Cardiac fibroblast (primary cell): Measurements from ENCODE around the gene MIGA2.
"Not testable (repeated sequence)": the region's sequence is repeated elsewhere in the genome, so short reads cannot be mapped to it uniquely, and the experiment has no call there.

Experiments used
- DNase-seq, 2 donors: peaks; one replicate each; pipeline versions ENCODE4 v3.0.0 to v3.0.0-alpha.2; 2010; ENCODE audit warnings: low read depth in 2 of 2
- H3K4me3 ChIP-seq, 2 donors: replicated peaks in 1 of 2; 1 replicate in 1 of 2; 2 replicates in 1 of 2; pipeline ENCODE4 v1.5.1; 2011; ENCODE audit warnings: low read depth in 2 of 2, low read length in 2 of 2, mild to moderate bottlenecking in 2 of 2, moderate library complexity in 1 of 2
- TF ChIP-seq, protein P1 (sequence below): IDR thresholded peaks from one replicate; pipeline ENCODE4 v1.5.1; 2011; ENCODE audit warnings: low read depth, mild to moderate bottlenecking, low read length, inconsistent platforms

Gene MIGA2

DNA sequence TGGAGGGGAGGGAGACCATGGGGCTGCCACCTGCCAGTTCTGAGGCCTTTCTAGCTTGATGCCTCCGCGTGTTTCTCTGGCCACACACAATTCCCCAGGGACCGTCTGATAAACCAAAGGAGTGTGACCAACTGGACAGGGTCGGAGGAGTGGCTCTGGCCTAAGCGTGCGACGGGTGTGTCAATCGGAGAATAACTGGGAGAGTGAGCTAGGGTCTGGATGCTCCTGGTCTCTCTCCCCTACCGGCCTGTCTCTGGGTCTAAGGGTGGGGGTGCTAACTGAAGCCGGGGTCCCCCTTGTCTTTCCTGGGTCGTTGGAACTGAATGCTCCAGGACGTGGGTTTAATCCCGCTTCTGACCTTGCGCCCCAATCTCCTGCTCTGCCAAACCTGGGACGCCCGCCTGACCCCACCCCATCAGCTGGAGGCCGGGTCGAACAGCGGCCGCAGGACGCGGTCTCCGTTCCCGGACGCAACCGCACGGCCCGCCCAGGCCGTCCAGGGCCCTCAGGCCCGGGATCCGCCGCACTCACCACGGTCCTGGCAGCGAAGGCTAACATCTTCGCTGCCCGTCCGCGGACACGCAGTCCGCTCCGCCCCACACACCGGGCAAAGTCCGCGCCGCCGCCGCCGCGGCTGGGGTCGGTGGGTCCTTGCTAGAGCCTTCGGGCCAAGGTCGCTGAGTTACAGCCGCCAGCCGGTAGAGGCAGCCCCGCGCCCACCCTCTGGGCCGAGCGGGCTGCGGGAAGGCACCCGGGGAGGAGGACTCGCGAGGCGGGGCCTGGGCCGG, 73.7 kb downstream of the MIGA2 start:
- peak in 1 of 2 donors; percentile 45 for DNase-seq
- H3K4me3 ChIP-seq = peak overlapping the region; percentile 61 to 91
- TF ChIP-seq, protein P1, sequence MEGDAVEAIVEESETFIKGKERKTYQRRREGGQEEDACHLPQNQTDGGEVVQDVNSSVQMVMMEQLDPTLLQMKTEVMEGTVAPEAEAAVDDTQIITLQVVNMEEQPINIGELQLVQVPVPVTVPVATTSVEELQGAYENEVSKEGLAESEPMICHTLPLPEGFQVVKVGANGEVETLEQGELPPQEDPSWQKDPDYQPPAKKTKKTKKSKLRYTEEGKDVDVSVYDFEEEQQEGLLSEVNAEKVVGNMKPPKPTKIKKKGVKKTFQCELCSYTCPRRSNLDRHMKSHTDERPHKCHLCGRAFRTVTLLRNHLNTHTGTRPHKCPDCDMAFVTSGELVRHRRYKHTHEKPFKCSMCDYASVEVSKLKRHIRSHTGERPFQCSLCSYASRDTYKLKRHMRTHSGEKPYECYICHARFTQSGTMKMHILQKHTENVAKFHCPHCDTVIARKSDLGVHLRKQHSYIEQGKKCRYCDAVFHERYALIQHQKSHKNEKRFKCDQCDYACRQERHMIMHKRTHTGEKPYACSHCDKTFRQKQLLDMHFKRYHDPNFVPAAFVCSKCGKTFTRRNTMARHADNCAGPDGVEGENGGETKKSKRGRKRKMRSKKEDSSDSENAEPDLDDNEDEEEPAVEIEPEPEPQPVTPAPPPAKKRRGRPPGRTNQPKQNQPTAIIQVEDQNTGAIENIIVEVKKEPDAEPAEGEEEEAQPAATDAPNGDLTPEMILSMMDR = no peak

- H3K4me3 ChIP-seq = peak within 1 kb of the TSS; percentile 90 to 91
- peak; percentile 96 to 97 for DNase-seq
- TF ChIP-seq, protein P1 = no peak
Observed at GRCh38 chr9:129110740-129111527, 74.5 kb downstream of the MIGA2 start, which contains the start of the genes CRAT and PTPA. Gene CRAT, minus strand, starts transcription at chr9:129110793. Its CDS starts 284 bp downstream, at chr9:129110509. Gene PTPA, plus strand, starts transcription at chr9:129111415. Its CDS starts 186 bp downstream, at chr9:129111601.

DNA sequence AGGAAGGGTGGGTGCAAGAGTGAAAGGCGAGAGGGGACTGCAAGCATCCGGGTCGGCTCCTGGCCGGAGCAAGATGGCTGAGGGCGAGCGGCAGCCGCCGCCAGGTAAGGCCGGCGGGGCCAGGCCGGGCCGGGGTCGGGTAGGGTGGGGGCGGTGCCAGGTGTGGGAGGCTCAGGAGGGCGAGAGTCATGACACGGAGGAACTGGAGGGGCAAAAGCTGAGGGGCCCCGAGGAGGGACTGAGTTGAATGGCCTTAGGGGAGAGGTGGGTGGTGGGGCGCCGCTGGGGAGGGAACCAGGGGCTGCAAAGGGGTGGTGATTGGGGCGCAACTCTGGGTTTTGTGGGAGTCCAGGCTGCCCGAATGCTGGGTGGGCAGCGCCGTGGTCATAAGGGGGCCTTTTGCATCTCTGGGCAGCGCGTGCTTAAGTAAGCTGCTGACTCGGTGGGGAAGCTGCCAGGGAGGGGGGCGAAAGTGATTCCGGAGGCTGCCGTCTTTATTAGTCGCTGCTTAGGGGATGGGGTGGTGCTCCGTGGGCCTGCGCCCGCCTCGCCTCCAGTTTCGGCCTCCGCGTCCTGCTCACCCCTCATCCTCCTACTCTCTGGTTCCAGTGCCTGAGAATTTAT, 75.2 kb downstream of the MIGA2 start:
- DNase-seq = peak; percentile 48 to 68
- H3K4me3 ChIP-seq = peak overlapping the region; percentile 90 to 91
- TF ChIP-seq, protein P1 = no peak

GRCh38 chr9:129112526-129112925, 76.1 kb downstream of the MIGA2 start:
- peak overlapping the region; percentile 90 to 91 for H3K4me3 ChIP-seq
- not testable (repeated sequence) for DNase-seq

GRCh38 chr9:129113645-129114304, 77.3 kb downstream of the MIGA2 start:
- no peak overlapping the region for H3K4me3 ChIP-seq
- TF ChIP-seq, protein P1 = no peak
- no peak for DNase-seq

DNA sequence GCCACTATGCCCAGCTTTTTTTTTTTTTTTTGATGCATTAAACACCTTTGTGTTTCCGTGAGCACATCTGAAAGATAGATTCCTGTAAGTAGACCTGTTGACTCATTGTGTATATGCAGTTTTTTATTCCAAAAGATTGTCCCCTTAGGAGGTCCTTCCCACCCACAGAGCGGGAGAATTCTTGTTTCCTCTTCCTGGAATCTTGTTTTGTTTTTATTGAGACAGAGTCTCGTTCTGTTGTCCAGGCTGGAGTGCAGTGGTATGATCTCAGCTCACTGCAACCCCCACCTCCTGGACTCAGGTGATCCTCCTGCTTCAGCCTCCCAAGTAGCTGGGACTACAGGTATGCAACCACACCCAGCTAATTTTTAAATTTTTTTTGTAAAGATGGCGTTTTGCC, 82.4 kb downstream of the MIGA2 start:
- no peak for DNase-seq
- TF ChIP-seq, protein P1 = no peak
- H3K4me3 ChIP-seq = no peak overlapping the region
